GM21723 (cell line): ENCODE measurements around the gene ARHGAP24.
"Not testable (repeated sequence)": the region's sequence is repeated elsewhere in the genome, so short reads cannot be mapped to it uniquely, and the experiment has no call there.

Source experiments
- ATAC-seq: cut with Tn5 transposase; IDR thresholded peaks from one replicate; pipeline ENCODE4 v1.9.1; 2021; ENCODE audit warnings: mild to moderate bottlenecking, moderate library complexity; ENCODE audit not compliant: unreplicated experiment

ARHGAP24 gene

DNA sequence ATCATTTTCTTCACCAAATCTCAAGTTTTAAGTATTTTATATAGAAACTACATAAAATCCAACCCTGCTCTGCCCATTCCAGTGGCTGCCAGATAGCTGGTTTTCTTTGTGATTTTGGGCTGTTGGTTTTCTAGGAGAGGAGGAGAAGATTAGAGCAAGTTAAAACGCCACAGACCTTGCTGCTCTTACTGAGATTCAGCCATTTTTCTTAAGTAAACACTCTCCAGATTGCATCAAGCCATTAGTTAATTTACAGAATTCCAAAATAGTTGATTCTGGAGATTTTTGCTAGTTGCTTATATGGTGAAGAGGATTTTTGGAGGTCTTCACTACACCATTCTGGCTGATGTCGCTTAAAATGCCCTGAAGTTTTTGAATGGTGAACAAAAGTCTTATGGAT is 518.7 kb downstream of the ARHGAP24 start:
- ATAC-seq: no peak

DNA sequence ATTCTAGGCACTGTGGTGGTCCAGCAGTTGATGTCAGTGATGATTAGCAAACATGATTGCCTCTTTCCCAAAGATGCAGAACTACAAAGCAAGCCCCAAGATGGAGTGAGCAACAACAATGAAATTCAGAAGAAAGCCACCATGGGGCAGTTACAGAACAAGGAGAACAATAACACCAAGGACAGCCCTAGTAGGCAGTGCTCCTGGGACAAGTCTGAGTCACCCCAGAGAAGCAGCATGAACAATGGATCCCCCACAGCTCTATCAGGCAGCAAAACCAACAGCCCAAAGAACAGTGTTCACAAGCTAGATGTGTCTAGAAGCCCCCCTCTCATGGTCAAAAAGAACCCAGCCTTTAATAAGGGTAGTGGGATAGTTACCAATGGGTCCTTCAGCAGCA is 519.6 kb downstream of the ARHGAP24 start:
- no peak for ATAC-seq

DNA sequence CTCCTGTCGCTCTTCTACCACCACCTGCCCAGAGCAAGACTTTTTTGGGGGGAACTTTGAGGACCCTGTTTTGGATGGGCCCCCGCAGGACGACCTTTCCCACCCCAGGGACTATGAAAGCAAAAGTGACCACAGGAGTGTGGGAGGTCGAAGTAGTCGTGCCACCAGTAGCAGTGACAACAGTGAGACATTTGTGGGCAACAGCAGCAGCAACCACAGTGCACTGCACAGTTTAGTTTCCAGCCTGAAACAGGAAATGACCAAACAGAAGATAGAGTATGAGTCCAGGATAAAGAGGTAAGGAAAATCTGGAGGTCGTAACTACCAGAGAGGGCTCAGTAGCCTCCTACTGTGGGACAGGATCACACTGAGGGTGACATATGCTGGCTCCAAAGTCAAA is 520.4 kb downstream of the ARHGAP24 start:
- ATAC-seq: no peak

DNA sequence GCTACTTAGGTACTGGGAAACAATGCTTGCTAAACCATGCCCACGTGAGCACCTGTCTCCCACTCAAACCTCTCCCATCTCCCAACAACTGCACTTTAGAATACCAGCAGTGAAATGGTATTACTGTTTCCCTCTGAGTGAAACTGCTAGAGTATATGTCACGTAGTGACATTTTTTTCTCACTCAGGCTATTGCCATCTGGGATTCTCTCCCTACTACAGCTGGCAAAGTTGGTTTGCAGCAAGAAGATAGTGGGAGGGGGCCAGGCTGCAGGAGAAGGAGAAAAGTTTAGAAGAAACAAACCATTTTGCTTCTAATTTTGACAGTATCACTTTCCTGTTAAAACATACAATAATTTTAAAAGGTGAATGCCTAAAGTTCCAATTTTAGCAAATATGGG is 526.6 kb downstream of the ARHGAP24 start:
- ATAC-seq: no peak

DNA sequence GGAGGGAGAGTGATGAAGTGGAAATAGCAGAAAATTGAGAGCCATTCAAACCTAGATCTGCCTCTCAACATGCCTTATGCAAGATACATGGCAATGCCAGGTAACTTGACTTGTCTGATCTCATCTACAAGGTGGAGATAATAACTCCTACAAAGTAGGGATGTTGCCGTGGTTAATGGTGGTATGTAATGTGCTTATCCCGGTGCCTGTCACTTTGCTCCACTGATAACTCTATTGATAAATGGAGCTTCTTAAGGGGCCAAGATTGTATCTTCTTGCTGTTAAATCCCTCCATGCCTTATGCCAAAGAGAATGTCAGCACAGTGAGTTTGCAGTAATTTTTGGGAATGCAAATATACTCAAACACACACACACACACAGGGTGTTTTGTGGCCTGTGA is 529.1 kb downstream of the ARHGAP24 start:
- ATAC-seq: no peak

DNA sequence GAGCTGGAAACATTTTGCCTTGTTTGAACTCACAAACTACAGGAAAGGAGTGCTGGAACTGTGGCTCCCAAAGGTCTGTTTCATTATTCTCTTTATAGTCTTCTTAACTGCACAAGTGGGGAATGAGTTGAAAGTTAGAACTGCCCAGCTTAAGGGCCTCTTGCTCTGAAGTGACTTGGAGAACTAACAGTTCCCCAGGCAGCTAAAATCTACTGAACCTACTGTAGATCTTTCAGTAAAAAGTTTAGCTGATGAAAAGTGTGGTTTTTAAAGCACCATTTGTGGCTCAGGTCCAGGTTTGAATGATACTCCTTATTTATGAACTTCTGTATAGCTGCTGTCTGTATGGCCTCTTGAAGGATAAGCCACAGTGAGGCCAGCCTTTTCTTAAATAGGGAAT is 531.1 kb downstream of the ARHGAP24 start:
- no peak for ATAC-seq

DNA sequence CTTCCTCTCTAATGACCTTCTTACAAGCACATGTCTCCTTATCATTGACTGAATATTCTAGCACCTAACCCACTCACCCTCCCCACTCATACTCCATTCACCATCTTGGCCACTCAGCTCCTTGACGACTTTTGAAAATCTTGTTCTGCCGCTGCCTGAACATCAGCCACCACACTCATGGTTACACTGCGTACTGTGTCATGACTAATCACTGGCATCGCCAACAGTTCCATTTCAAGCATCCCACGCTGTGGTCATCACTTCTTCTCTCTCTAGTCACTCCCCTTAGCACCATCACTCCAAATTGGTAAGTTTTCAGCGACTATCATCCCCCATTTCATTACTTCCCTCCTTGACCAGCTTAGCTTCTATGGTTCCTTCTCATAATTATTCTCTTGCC is 532.1 kb downstream of the ARHGAP24 start:
- ATAC-seq: no peak

DNA sequence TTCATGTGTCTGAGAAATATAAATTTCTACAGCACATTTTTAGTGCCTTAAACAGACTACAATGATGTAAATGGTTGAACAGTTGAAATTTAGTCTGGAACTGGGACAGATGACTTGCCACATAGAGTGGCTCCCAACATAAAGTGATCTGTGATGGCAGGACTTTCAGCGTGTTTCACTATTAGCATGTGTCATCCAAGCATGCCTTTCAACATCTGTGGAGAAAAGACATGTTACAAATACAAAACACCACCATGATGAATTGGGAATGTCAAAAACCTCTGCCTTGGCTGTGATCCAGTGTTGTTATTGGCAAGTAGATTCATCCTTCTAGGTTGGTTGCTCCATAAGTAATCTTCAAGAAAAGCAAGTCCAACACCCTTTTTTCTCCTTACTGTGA is 536.2 kb downstream of the ARHGAP24 start:
- no peak for ATAC-seq

DNA sequence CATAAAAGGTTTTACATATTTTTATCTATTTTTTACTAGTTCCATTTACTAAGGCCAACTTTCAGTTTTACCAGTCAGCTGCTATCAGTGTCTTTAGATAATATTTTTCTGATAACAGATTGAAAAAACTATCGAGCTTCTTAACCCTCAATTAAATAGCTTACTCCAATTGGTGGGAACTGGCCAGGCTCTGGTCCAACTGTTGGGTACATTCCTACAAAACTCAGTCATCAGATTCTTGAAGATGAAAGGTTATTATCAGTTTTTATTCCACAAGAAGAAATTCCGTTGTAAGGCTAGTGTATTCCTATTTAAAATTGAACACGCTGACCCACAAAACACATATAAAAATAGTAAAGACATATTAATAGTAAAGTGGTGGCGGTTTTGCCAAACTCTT is 538.7 kb downstream of the ARHGAP24 start:
- no peak for ATAC-seq

DNA sequence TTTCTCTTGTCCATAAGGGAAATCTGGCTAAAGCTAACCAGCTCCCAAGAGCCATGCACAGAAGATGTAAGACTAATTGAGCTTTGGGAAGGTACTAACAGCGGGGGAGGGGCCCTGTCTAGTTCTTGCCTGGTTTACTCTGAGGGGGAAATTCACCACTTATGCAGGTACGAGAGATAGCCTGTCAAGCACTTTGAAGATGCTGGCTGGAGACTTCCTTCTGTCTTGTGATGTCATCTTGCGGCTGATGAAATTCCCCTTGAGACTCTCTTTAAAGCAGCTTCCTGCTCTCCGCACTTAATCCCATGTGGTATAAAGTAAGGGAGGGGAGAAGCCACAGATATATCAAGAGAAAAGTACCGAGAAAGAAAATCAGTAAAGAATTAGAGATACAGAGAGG is 539.6 kb downstream of the ARHGAP24 start:
- peak; percentile 81 for ATAC-seq

DNA sequence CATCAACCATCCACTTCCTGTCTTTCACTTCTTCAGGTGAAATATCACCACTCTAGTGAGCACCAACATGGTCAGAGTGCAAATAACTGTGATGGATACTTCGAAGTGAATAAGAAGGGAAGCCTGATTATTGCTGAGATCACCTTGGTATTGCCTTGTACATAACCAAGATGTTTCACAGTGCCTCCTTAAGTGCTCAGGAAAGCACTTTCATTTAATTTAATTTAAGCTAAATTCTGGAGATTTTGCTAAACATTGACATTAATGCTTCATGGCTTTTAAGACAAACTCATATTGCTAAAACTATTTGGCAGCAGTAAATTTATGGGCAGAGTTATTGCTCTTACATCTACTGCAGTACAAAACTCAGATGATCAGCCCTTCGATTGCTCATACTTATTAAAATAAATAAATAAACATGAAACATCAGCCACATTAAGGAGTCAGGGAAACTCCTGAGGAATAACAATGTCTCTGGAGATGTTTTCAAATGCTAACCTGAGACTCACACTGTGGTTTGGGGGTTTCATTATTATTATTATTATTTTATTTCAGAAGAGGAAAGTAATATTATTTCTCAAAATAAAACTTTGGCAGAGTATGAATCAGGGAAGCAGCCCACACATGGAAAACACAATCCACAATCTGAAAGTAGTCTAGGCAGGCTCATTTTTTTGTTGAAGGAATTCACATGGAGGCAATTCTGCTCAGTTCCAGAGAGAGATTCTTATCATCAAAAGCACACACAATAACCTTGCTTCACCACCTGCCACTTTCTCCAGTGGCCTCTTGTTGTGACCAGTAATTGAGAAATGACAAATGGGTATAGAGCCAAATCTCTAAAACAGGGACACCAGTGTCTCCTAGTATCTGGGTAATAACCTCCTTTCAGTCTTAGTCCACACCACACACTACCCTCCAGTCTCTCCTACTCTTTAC is 540.7 kb downstream of the ARHGAP24 start:
- no peak for ATAC-seq

DNA sequence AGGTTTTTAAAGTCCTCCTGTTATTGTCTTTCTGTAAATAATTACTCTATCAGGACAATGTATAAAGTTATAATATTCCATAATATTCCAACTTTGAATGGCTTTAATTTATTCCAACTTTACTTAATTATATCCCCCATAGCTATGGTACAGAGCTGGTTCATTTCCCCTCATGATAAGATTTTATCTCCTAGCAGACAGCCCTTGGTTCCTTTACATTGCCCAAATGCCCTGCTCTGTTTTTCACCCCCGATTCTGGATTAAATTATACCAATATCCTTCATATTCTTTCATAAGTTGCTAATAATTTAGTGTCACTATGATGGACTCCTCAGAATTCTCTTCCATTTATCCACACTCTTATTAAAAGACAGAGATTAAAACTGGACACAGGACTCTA is 544.4 kb downstream of the ARHGAP24 start:
- no peak for ATAC-seq

DNA sequence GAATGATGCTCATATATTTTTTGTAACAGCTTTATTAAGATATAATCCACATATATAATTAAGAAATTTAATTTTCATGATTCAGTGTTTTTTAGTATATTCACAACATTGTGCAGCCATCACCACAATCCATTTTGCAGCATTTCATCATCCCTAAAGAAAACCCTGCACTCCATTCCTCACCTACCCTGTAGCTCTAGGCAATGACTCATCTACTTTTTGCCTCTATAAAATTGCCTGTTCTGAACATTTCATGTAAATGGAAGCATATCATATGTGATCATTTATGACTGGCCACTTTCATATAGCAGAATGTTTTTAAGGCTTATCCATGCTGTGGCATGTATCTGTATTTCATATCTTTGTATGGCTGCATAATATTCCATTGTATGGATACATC is 545.0 kb downstream of the ARHGAP24 start:
- no peak for ATAC-seq

DNA sequence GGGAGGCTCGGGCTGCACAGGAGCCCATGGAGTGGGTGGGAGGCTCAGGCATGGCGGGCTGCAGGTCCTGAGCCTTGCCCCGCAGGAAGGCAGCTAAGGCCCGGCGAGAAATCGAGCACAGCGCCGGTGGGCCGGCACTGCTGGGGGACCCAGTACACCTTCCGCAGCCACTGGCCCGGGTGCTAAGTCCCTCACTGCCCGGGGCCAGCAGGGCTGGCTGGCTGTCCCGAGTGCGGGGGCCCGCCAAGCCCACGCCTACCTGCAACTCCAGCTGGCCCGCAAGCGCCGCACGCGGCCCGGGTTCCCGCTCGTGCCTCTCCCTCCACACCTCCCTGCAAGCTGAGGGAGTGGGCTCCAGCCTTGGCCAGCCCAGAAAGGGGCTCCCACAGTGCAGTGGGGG is 546.7 kb downstream of the ARHGAP24 start:
- not testable (repeated sequence) for ATAC-seq

DNA sequence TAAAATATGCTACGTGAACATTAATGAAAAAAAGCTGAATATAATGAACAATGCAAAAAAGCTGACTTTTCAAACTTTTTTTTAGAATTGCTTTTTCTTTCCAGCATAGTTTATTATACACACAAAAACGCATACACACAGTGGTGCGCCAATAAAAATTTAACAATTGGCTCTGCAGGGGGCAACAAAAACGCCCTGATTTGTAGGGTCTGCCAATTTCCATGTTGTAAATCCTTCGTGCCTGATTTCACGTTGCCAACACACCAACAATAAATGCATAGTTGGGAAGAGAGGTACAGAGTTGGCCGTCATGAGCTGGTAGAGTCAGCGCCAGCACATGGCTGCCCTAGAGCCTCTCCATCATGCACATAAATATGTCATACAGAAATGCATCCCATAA is 551.8 kb downstream of the ARHGAP24 start:
- ATAC-seq: no peak

DNA sequence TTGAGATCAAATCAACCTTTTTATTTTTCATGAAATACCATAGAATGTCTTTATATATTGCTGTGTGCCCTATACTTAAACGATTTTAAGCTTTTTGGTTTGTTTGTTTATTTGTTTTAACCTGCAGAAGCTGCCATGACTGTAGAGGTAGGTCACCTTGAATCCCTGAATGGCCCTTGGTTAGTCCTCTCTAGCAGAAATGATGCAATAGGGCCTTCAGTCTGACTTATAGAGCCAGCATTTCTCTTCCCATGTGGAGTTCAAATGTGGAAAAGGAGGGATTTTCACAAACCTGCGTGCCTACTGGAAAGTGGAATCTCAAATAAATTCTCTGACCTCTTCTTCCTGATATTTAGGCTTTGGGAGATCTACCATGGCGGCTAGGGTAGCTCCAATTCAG is 557.0 kb downstream of the ARHGAP24 start:
- no peak for ATAC-seq

DNA sequence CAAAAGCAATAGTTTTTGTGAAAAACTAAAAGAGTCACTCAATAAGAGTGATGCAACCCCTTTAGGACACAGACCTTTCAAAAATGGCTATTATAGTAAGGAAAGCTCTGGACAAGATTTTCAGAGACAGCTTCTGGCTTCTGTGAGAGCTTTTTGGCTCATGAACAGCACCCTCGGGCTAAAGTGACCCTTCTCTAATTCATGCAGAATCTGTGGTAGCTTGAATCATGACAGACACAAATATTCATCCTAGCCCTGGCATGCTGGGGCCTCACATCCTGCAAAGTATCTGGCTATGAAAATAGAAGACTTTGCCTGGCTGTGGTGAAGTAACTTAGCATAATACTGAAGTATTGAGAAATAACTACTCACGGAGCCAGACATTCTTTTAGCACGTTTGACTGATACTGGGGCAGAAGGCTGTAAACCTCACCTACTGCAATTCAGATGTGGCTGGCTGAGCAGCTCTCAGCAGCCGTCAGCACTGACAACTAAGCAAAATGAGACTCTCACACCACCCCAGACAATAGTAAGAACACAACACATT is 557.6 kb downstream of the ARHGAP24 start:
- ATAC-seq: no peak

DNA sequence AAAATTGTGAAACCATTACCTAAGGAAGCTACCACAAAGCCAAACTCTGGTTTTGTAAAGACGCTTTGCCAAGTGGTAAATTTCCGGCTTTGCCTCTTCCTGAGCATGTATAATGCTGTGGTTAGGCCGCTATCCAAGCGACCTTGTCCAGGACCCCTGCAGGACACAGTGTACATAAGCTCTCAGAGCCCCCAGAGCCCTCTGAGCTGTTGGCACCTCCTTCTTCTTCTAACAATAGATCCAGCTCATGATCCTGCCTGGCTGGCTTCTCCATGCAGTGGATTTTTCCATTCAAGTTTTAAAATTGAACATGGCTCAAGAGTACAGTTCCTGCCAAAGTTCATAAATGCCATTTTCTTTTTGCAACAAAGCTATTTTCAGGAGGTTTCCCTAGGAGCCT is 558.2 kb downstream of the ARHGAP24 start:
- ATAC-seq: no peak

DNA sequence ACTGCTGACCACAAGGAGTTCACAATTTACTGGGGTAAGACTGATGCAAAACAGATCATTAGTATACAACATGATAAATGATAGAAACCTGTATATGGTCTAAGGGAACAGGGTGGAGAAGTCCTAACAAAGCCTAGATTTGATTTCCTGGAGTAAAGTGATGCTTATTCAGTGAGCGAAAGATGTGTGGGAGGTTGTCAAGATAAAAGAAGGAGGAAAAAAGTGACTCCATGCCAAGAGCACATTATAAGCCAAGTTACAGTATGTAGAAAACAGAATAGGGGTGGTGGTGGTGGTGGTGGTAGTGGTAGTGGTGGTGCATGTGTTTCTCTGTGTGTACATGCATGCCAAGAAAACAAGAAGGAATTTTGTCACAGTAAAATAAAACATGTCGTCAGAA is 559.7 kb downstream of the ARHGAP24 start:
- no peak for ATAC-seq

DNA sequence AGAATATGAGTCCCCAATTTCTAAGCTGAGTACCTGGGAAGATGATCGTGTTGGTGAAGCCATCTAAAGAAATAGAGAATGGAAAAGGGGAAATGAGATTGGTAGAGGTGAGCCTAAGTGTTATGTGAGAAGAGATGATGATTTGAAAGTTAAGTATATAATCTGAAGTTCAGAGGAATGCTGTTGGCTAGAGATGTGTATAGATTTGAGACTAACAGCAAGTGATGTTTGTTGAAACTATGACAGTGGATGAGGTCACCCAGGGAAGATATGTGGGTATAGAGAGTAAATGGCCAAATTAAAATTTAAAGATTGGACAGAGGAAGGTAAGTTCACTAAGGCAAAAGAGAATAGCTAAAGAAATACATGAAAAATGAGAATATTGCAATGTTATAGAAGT is 560.7 kb downstream of the ARHGAP24 start:
- ATAC-seq: no peak

DNA sequence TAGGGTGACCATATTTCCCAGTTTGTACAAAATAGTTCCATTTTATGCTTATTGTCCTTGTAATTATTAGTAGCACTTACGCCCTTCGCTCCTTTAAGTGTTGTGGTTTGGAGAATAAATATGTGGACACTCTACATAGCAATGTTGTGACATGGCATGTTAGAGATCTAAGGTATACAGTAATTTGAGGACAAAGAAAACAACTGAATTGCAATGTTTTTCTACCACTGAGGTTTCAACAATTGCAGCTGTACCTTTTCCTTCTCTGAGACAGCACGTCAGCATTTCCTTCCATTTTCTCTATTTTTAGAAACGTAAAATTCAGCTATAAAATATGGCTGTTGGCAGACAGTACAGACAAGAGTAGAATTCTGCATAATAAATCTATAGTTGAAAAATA is 561.8 kb downstream of the ARHGAP24 start:
- no peak for ATAC-seq

DNA sequence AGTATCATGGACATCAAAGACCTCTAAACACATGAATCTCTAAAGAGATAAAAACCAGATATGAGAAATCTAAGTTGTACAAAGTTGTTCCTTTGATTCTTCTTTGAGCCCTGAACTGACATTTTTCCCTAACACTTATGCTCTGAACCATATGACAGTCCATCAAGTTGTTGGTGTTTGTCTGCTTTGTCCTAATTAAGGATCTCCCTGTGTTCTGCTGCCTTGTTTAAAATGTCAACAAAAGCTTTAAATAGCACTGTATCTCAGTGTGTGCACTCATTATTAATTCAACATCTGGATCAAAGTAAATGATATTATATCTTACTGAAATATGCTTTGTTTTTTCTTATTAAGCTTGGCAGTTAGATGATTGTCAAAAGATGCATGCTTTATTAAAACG is 563.1 kb downstream of the ARHGAP24 start:
- no peak for ATAC-seq
